K562 (cell line): ENCODE measurements around the gene RNF223. TPM values are rescaled to one million over a fixed set of nuclear protein-coding genes. Genes with fewer than 3 reads are reported as not detected.

Experiments used
- ATAC-seq: fragments of 200-7000 bp; cut with Tn5 transposase; 3 replicates; pipeline ENCODE4 v1.9.1; 2020; ENCODE audit warnings: moderate library complexity
- BruUV-seq: library from RNA; stranded (reverse); fragments of 400-500 nt; replicated peaks from 2 replicates; lab custom pipeline; 2021; lab: Mats Ljungman, UMichigan
- CTCF ChIA-PET: fragments of 300-600 bp; formaldehyde crosslinking; extraction: SDS; loops from one replicate; lab custom pipeline; 2021; ENCODE audit warnings: low intra/inter-chr PET ratio; lab: Yijun Ruan, JAX
- POLR2A ChIA-PET: fragments of 300-600, 350-650 bp; sonication (Branson Sonifier 250); formaldehyde crosslinking; extraction: SDS; loops from one replicate; lab custom pipeline; 2021; ENCODE audit warnings: antibody characterized with exemption, inconsistent platforms; lab: Yijun Ruan, JAX
- DNase-seq, 4 experiments: peaks; one replicate each; pipeline versions ENCODE4 v3.0.0 to v3.0.0-alpha.2; 2011 to 2018; ENCODE audit warnings: low spot score in 3 of 4, mixed read lengths in 3 of 4; ENCODE audit errors: extremely low read depth in 1 of 4
- FAIRE-seq: peaks from 2 replicates; lab custom pipeline; 2011; peaks lifted over from hg19 to GRCh38; lab: Jason Lieb, UNC
- H2AFZ ChIP-seq: 2 replicates; pipeline ENCODE4 v1.6.0; 2011; ENCODE audit warnings: low read depth, low read length, control low read depth, inconsistent platforms
- H3K27ac ChIP-seq: fragments of 200-600 bp; 3 replicates; pipeline ENCODE4 v1.8.0; 2011; ENCODE audit warnings: low read depth, mild to moderate bottlenecking, control low read depth, inconsistent platforms, low read length, moderate library complexity, mixed read lengths; ENCODE audit errors: extremely low read depth
- H3K27me3 ChIP-seq, 2 experiments: fragments of 300-600 bp in 1 of 2; 2 replicates in 1 of 2; 3 replicates in 1 of 2; pipeline versions ENCODE4 v1.6.0 to v1.8.0; 2011; ENCODE audit warnings: inconsistent platforms in 2 of 2, low read length in 2 of 2, mild to moderate bottlenecking in 1 of 2, mixed read lengths in 1 of 2, moderate library complexity in 1 of 2; ENCODE audit not compliant: control insufficient read depth in 2 of 2, insufficient read depth in 2 of 2
- H3K36me3 ChIP-seq: fragments of 300-600 bp; 3 replicates; pipeline ENCODE4 v1.8.0; 2011; ENCODE audit warnings: mild to moderate bottlenecking, low read length, inconsistent platforms; ENCODE audit not compliant: control insufficient read depth, insufficient read depth
- H3K4me1 ChIP-seq, 2 experiments: fragments of 200-600 bp in 1 of 2; replicated peaks in 1 of 2; 2 replicates in 1 of 2; 3 replicates in 1 of 2; pipeline versions ENCODE4 v1.5.1 to v1.8.0; 2011; ENCODE audit warnings: inconsistent platforms in 2 of 2, low read length in 2 of 2, mild to moderate bottlenecking in 1 of 2, mixed read lengths in 1 of 2, moderate library complexity in 1 of 2; ENCODE audit not compliant: control insufficient read depth in 2 of 2, insufficient read depth in 2 of 2
- H3K4me2 ChIP-seq: 2 replicates; pipeline ENCODE4 v1.6.1; 2011; ENCODE audit warnings: low read length, control low read depth, inconsistent platforms, mixed read lengths; ENCODE audit not compliant: insufficient read depth
- H3K4me3 ChIP-seq: fragments of 200-600 bp; sonication (generic), shearing (Covaris generic); 2 replicates; pipeline ENCODE4 v1.5.1; 2016; ENCODE audit warnings: control low read depth, inconsistent platforms
- H3K79me2 ChIP-seq: fragments of 200-600 bp; 3 replicates; pipeline ENCODE4 v1.8.0; 2011; ENCODE audit warnings: low read length, inconsistent platforms; ENCODE audit not compliant: control insufficient read depth, insufficient read depth
- H3K9ac ChIP-seq, 2 experiments: 2 replicates each; pipeline versions ENCODE4 v1.6.0 to v1.6.1; 2011; ENCODE audit warnings: low read depth in 2 of 2, low read length in 2 of 2, control low read depth in 1 of 2, inconsistent platforms in 1 of 2, mild to moderate bottlenecking in 1 of 2, mixed read lengths in 1 of 2; ENCODE audit not compliant: insufficient read depth in 1 of 2
- H3K9me1 ChIP-seq: one replicate; pipeline ENCODE4 v1.6.0; 2011; ENCODE audit warnings: inconsistent platforms, mild to moderate bottlenecking, low read length, moderate library complexity; ENCODE audit not compliant: control insufficient read depth, insufficient read depth
- H3K9me3 ChIP-seq: replicated peaks from 2 replicates; pipeline ENCODE4 v1.5.1; 2011; ENCODE audit warnings: low read depth, low read length, inconsistent platforms; ENCODE audit not compliant: control insufficient read depth, insufficient read depth
- H4K20me1 ChIP-seq: replicated peaks from 2 replicates; pipeline ENCODE4 v1.6.1; 2011; ENCODE audit warnings: low read length, inconsistent platforms, mixed read lengths; ENCODE audit not compliant: control insufficient read depth, insufficient read depth
- CREB1 ChIP-seq, 2 experiments: sonication (generic) in 1 of 2; formaldehyde crosslinking in 1 of 2; IDR thresholded peaks; 2 replicates each; pipeline versions ENCODE4 v1.6.1 to v1.8.0; 2012 to 2022; ENCODE audit warnings: inconsistent platforms in 1 of 2, mild to moderate bottlenecking in 1 of 2, missing genetic modification reagents in 1 of 2, moderate library complexity in 1 of 2
- KDM2B ChIP-seq: fragments of 250-450 bp; sonication (Bioruptor Pico); IDR thresholded peaks from 2 replicates; pipeline ENCODE4 v1.8.0; 2021; ENCODE audit warnings: mild to moderate bottlenecking, moderate library complexity
- MEIS2 ChIP-seq: fragments of 450-650 bp; IDR thresholded peaks from 2 replicates; pipeline ENCODE4 v1.6.1; 2014; ENCODE audit warnings: mild to moderate bottlenecking; ENCODE audit not compliant: partially characterized antibody
- MLLT1 ChIP-seq, 2 experiments: fragments of 450-650 bp; IDR thresholded peaks; 2 replicates each; pipeline ENCODE4 v1.6.1; 2016
- NBN ChIP-seq: fragments of 450-650 bp; IDR thresholded peaks from 2 replicates; pipeline ENCODE4 v1.6.1; 2016; ENCODE audit warnings: low read depth, mild to moderate bottlenecking
- NONO ChIP-seq, 2 experiments: fragments of 200-400 bp in 1 of 2; fragments of 450-650 bp in 1 of 2; formaldehyde crosslinking in 1 of 2; IDR thresholded peaks; 2 replicates each; pipeline ENCODE4 v1.6.1; 2017; ENCODE audit warnings: low read depth in 2 of 2, mild to moderate bottlenecking in 2 of 2, moderate library complexity in 2 of 2, low read length in 1 of 2
- RFX1 ChIP-seq: fragments of 450-650 bp; IDR thresholded peaks from 2 replicates; pipeline ENCODE4 v1.6.1; 2016; ENCODE audit warnings: mild to moderate bottlenecking, moderate library complexity
- SIRT6 ChIP-seq: IDR thresholded peaks from one replicate; pipeline ENCODE4 v1.6.1; 2012; ENCODE audit warnings: low read depth, mild to moderate bottlenecking, control low read depth, inconsistent platforms, low read length, moderate library complexity
- SLC30A9 ChIP-seq: fragments of 250-450 bp; sonication (Bioruptor Pico); IDR thresholded peaks from 2 replicates; pipeline ENCODE4 v1.8.0; 2022; ENCODE audit warnings: mild to moderate bottlenecking, moderate library complexity
- SMARCB1 ChIP-seq: IDR thresholded peaks from 2 replicates; pipeline ENCODE4 v1.6.1; 2011; ENCODE audit warnings: improper control_type of control experiment, low read depth; ENCODE audit not compliant: insufficient read length
- TAF9B ChIP-seq: fragments of 450-650 bp; IDR thresholded peaks from 2 replicates; pipeline ENCODE4 v1.6.1; 2018; ENCODE audit warnings: mild to moderate bottlenecking; ENCODE audit not compliant: partially characterized antibody
- TCF15 ChIP-seq: fragments of 250-450 bp; sonication (Bioruptor Pico); IDR thresholded peaks from 2 replicates; pipeline ENCODE4 v1.8.0; 2022; ENCODE audit warnings: moderate library complexity, mild to moderate bottlenecking, inconsistent platforms
- YY1 ChIP-seq, 3 experiments: IDR thresholded peaks; 2 replicates each; pipeline ENCODE4 v1.6.1; 2011; ENCODE audit warnings: low read length in 2 of 3, mild to moderate bottlenecking in 2 of 3, moderate library complexity in 2 of 3, borderline replicate concordance in 1 of 3, control low read depth in 1 of 3, low read depth in 1 of 3; ENCODE audit not compliant: insufficient read depth in 3 of 3, insufficient replicate concordance in 2 of 3, control insufficient read depth in 1 of 3, insufficient read length in 1 of 3; ENCODE audit errors: extremely low read depth in 1 of 3
- ZEB2 ChIP-seq: fragments of 450-650 bp; IDR thresholded peaks from 2 replicates; pipeline ENCODE4 v1.6.1; 2016
- ZNF347 ChIP-seq: fragments of 450-650 bp; formaldehyde crosslinking; IDR thresholded peaks from 2 replicates; pipeline ENCODE4 v1.4.0; 2020; ENCODE audit warnings: low read depth, mild to moderate bottlenecking, moderate library complexity
- ZNF436 ChIP-seq: fragments of 250-450, 450-650 bp; sonication (Bioruptor Pico); formaldehyde crosslinking; IDR thresholded peaks from 2 replicates; pipeline ENCODE4 v1.7.0; 2020; ENCODE audit warnings: mild to moderate bottlenecking
- ZNF449 ChIP-seq: fragments of 250-450 bp; sonication (Bioruptor Pico); IDR thresholded peaks from 2 replicates; pipeline ENCODE4 v1.8.0; 2022; ENCODE audit warnings: moderate library complexity, mild to moderate bottlenecking, inconsistent platforms
- ZNF785 ChIP-seq: fragments of 250-450 bp; sonication (Bioruptor Pico); IDR thresholded peaks from 2 replicates; pipeline ENCODE4 v1.4.0; 2020; ENCODE audit warnings: mild to moderate bottlenecking
- WGBS: fragments of 100-300 bp; shearing (Covaris generic); methylation state at CpG from one replicate; pipeline ENCODE4 v1.1.6; 2016; ENCODE audit warnings: low coverage, mixed read lengths; ENCODE audit not compliant: insufficient coverage; ENCODE audit errors: missing lambda C conversion rate; 5-methylcytosine and 5-hydroxymethylcytosine counted together
- in situ Hi-C: fragments of 300-500 bp; cut with MboI; formaldehyde crosslinking; loops from 4 replicates; pipeline ENCODE4 v1.15.0; 2018; ENCODE audit warnings: inconsistent platforms, mixed read lengths
- intact Hi-C: fragments of 100-400 bp; cut with micrococcal nuclease; formaldehyde crosslinking; loops from 2 replicates; pipeline ENCODE4 v1.14.2; 2022
- polyA plus RNA-seq, 8 experiments: library from polyadenylated mRNA; depleted of rRNA in 4 of 8; stranded (reverse) in 5 of 8; unstranded in 3 of 8; fragments of >200 nt; fragmentation: Nextera tagmentation in 2 of 8; fragmentation: Illumina TruSeq in 1 of 8; extraction: Ambion mirVana in 2 of 8; extraction: Trizol in 1 of 8; gene quantifications; 2 replicates each; pipeline versions ENCODE4 v1.2.1 to v1.2.3, GENCODE V29; 2011 to 2014; ENCODE audit warnings: inconsistent platforms in 1 of 8, missing spikeins in 1 of 8
- total RNA-seq, 7 experiments: library from RNA; depleted of rRNA in 6 of 7; stranded (reverse); fragments of >200 nt in 6 of 7; fragmentation: Illumina TruSeq in 2 of 7; extraction: Trizol in 2 of 7; gene quantifications; 2 replicates each; pipeline versions ENCODE4 v1.2.1 to v1.2.3, GENCODE V29; 2011 to 2021; ENCODE audit warnings: low replicate concordance in 1 of 7

Gene RNF223
- total and polyA plus RNA-seq, 9 of the 15 experiments (the other 6 are each of a cell fraction or from before 2014, with no cell fraction given): 0.04 to 0.32 TPM; not detected in 7

GRCh38 chr1:1037366-1038327 is 36.5 kb downstream of the RNF223 start:
- H3K27ac ChIP-seq: no peak overlapping the region
- H3K4me2 ChIP-seq: no peak overlapping the region
- FAIRE-seq: no peak
- POLR2A ChIA-PET: no interaction called here
- intact Hi-C loops (no loop called here), in situ Hi-C loops (no loop called here)
- 76% methylated on average over 30 of the region's 30 CpGs for WGBS
- H2AFZ ChIP-seq: no peak overlapping the region
- H3K27me3 ChIP-seq: no peaks in the 10 kb centered on the region
- peaks cover 22% of the 10 kb centered on the region for H4K20me1 ChIP-seq
- no peak for ATAC-seq
- CTCF ChIA-PET: interaction anchor here (0.6 kb wide), 1 partner anchor 167 kb away, joined by 3 read pairs; no protein-coding TSS in a partner anchor
- peaks cover 26% of the 10 kb centered on the region; the same call in 1 of the 3 replicates for H3K36me3 ChIP-seq
- H3K4me1 ChIP-seq: peaks cover 8 to 89% of the 10 kb centered on the region in 2 experiments; a peak in 4 of 5 replicates
- H3K9ac ChIP-seq: peak overlapping the region in 1 of 2 experiments; percentile 21; a peak in 2 of 4 replicates
- no peak for DNase-seq
- H3K9me1 ChIP-seq: no peaks in the 10 kb centered on the region
- no peaks in the 10 kb centered on the region for H3K9me3 ChIP-seq
- BruUV-seq: no TSS peak
- H3K79me2 ChIP-seq: no peaks in the 10 kb centered on the region; the same call in 2 of the 3 replicates
- H3K4me3 ChIP-seq: no peak overlapping the region
- no peak for TF ChIP-seq KDM2B (CRISPR knock-in tag)
- TF ChIP-seq MEIS2: no peak
- TF ChIP-seq YY1 (IDR thresholded peaks at IDR 0.05; ENCODE audit: borderline replicate concordance in 1 of 3, control insufficient read depth in 1 of 3, extremely low read depth in 1 of 3, insufficient read depth in 3 of 3, insufficient read length in 1 of 3, insufficient replicate concordance in 2 of 3, low read depth in 1 of 3, low read length in 2 of 3): no peak
- no peak for TF ChIP-seq SLC30A9 (CRISPR knock-in tag)
- no peak for TF ChIP-seq NBN
- TF ChIP-seq CREB1 (IDR thresholded peaks at IDR 0.05): no peak
- TF ChIP-seq CREB1 (CRISPR knock-in tag; IDR thresholded peaks at IDR 0.05): no peak
- TF ChIP-seq ZNF785: no peak
- no peak for TF ChIP-seq MLLT1 (IDR thresholded peaks at IDR 0.05)
- TF ChIP-seq TCF15 (CRISPR knock-in tag): no peak
- TF ChIP-seq TAF9B: no peak
- no peak for TF ChIP-seq ZNF347 (CRISPR knock-in tag)
- TF ChIP-seq RFX1: no peak
- no peak for TF ChIP-seq SIRT6
- no peak for TF ChIP-seq SMARCB1
- TF ChIP-seq ZNF449 (CRISPR knock-in tag): no peak
- TF ChIP-seq NONO (IDR thresholded peaks at IDR 0.05; ENCODE audit: low read depth in 2 of 2, low read length in 1 of 2): no peak
- no peak for TF ChIP-seq ZEB2
- no peak for TF ChIP-seq ZNF436 (CRISPR knock-in tag)
